ENCODE data around the gene PIK3R5. TPM values are rescaled to one million over a fixed set of nuclear protein-coding genes. Genes with fewer than 3 reads are reported as not detected.

The PIK3R5 gene
- total and polyA plus RNA-seq, 4 donors: 11.7 to 70.9 (median 35.0) TPM

GRCh38 chr17:8997994-8998628 lies 32.6 kb upstream of the PIK3R5 start:
- ATAC-seq (ENCODE audit: insufficient read depth, low FRiP score) (peak; percentile 58), DNase-seq (peak in 2 of 3 donors; percentile 10 to 25)
- H3K9ac ChIP-seq (ENCODE audit: insufficient read depth in 1 of 2, low read length in 2 of 2): no peak overlapping the region
- no peak overlapping the region for H3K4me3 ChIP-seq
- peaks cover 8 to 26% (median 17%) of the 10 kb centered on the region in 3 donors for H3K27me3 ChIP-seq (ENCODE audit: control insufficient read depth in 3 of 3, insufficient read depth in 3 of 3, low read length in 2 of 3)
- H3K4me1 ChIP-seq (ENCODE audit: control insufficient read depth in 5 of 5, insufficient read depth in 5 of 5, low read length in 5 of 5): peaks cover 0 to 3% (median 0%) of the 10 kb centered on the region in 5 donors
- 7% methylated on average over 9 of the region's 9 CpGs for WGBS, 2 donors
- H3K27ac ChIP-seq (ENCODE audit: low read depth in 1 of 2, low read length in 1 of 2): no peak overlapping the region
- H3K36me3 ChIP-seq (ENCODE audit: control insufficient read depth in 4 of 4, insufficient read depth in 4 of 4, low read length in 4 of 4): no peaks in the 10 kb centered on the region
- H3K9me3 ChIP-seq (ENCODE audit: control insufficient read depth in 4 of 4, insufficient read depth in 3 of 4, low read length in 3 of 4): peaks cover 0 to 3% (median 0%) of the 10 kb centered on the region in 4 donors
- TF ChIP-seq CTCF (IDR thresholded peaks at IDR 0.05; ENCODE audit: control extremely low read depth, extremely low read depth): peak; percentile 85

DNA sequence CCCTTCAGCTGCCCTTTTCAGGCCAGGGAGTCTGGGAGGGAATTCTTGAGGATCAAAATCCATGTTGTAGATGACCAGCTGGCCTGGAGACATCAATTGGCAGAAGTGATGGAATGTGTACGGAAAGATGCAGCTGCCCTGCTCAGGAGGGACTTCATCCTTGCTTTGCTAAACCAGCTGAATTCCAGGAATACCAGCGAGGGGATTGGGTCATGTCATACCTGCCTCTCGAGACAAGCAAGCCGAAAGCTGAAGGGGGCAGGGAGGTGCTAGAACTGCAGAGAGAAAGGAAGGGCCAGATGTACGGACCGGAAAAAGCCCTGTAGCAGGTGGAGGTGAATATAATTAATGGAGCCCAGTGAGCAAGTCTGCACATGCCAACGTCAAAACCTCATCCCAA lies 30.2 kb upstream of the PIK3R5 start:
- TF ChIP-seq CTCF (IDR thresholded peaks at IDR 0.05; ENCODE audit: control extremely low read depth, extremely low read depth): no peak
- Histone ChIP-seq H3K9ac (ENCODE audit: insufficient read depth in 1 of 2, low read length in 2 of 2) (no peak overlapping the region), H3K4me1 (ENCODE audit: control insufficient read depth in 5 of 5, insufficient read depth in 5 of 5, low read length in 5 of 5) (peaks cover 0 to 3% (median 0%) of the 10 kb centered on the region in 5 donors), H3K9me3 (ENCODE audit: control insufficient read depth in 4 of 4, insufficient read depth in 3 of 4, low read length in 3 of 4) (peaks cover 0 to 3% (median under 1%) of the 10 kb centered on the region in 4 donors), H3K27me3 (ENCODE audit: control insufficient read depth in 3 of 3, insufficient read depth in 3 of 3, low read length in 2 of 3) (peaks cover 0 to 9% (median 2%) of the 10 kb centered on the region in 3 donors), H3K27ac (ENCODE audit: low read depth in 1 of 2, low read length in 1 of 2) (no peak overlapping the region), H3K4me3 (no peak overlapping the region), H3K36me3 (ENCODE audit: control insufficient read depth in 4 of 4, insufficient read depth in 4 of 4, low read length in 4 of 4) (no peaks in the 10 kb centered on the region)
- WGBS, 2 donors: 54 to 78% methylated on average over 7 of the region's 7 CpGs
- ATAC-seq (ENCODE audit: insufficient read depth, low FRiP score) (no peak), DNase-seq (no peak)

GRCh38 chr17:8994319-8994718 lies 28.8 kb upstream of the PIK3R5 start:
- no peak overlapping the region for H3K9ac ChIP-seq (ENCODE audit: insufficient read depth in 1 of 2, low read length in 2 of 2)
- no peak overlapping the region for H3K27ac ChIP-seq (ENCODE audit: low read depth in 1 of 2, low read length in 1 of 2)
- peaks cover 0 to 3% (median 2%) of the 10 kb centered on the region in 3 donors for H3K27me3 ChIP-seq (ENCODE audit: control insufficient read depth in 3 of 3, insufficient read depth in 3 of 3, low read length in 2 of 3)
- peak; percentile 53 for ATAC-seq (ENCODE audit: insufficient read depth, low FRiP score)
- 48 to 68% methylated on average over 7 of the region's 7 CpGs for WGBS, 2 donors
- TF ChIP-seq CTCF (IDR thresholded peaks at IDR 0.05; ENCODE audit: control extremely low read depth, extremely low read depth): peak; percentile 31
- H3K4me1 ChIP-seq (ENCODE audit: control insufficient read depth in 5 of 5, insufficient read depth in 5 of 5, low read length in 5 of 5): peaks cover 0 to 3% (median 0%) of the 10 kb centered on the region in 5 donors
- H3K4me3 ChIP-seq: no peak overlapping the region
- peak; percentile 23 to 68 (median 38) for DNase-seq
- H3K9me3 ChIP-seq (ENCODE audit: control insufficient read depth in 4 of 4, insufficient read depth in 3 of 4, low read length in 3 of 4): peaks cover 0 to 2% (median 0%) of the 10 kb centered on the region in 4 donors
- H3K36me3 ChIP-seq (ENCODE audit: control insufficient read depth in 4 of 4, insufficient read depth in 4 of 4, low read length in 4 of 4): no peaks in the 10 kb centered on the region
